Glutamatergic neuron (in vitro differentiated cells): ENCODE data around the gene BZW2. TPM values are rescaled to one million over a fixed set of nuclear protein-coding genes. Genes with fewer than 3 reads are reported as not detected.

ENCODE experiments used
- DNase-seq: peaks from one replicate; pipeline ENCODE4 v3.0.0; 2022
- H3K27ac Mint-ChIP-seq: one replicate; pipeline ENCODE4 v1.8.0; 2020; ENCODE audit warnings: mild to moderate bottlenecking, mixed read lengths, inconsistent platforms; ENCODE audit not compliant: unreplicated experiment
- H3K27me3 Mint-ChIP-seq: one replicate; pipeline ENCODE4 v1.8.0; 2020; ENCODE audit warnings: mild to moderate bottlenecking, moderate library complexity, mixed read lengths, inconsistent platforms; ENCODE audit not compliant: unreplicated experiment
- H3K36me3 Mint-ChIP-seq: one replicate; pipeline ENCODE4 v1.8.0; 2020; ENCODE audit warnings: mild to moderate bottlenecking, mixed read lengths, inconsistent platforms; ENCODE audit not compliant: unreplicated experiment
- H3K4me1 Mint-ChIP-seq: one replicate; pipeline ENCODE4 v1.8.0; 2020; ENCODE audit warnings: mild to moderate bottlenecking, low read depth, mixed read lengths, inconsistent platforms; ENCODE audit not compliant: unreplicated experiment
- H3K4me3 Mint-ChIP-seq: one replicate; pipeline ENCODE4 v1.8.0; 2020; ENCODE audit warnings: mild to moderate bottlenecking, mixed read lengths, inconsistent platforms; ENCODE audit not compliant: unreplicated experiment
- H3K9me3 Mint-ChIP-seq: one replicate; pipeline ENCODE4 v1.8.0; 2020; ENCODE audit warnings: mild to moderate bottlenecking, moderate library complexity, mixed read lengths, inconsistent platforms; ENCODE audit not compliant: unreplicated experiment
- total RNA-seq: library from RNA; stranded (reverse); fragmentation: NEBNext Ultra II Directional; extraction: Animal tissue kit (Norgen Biotek cat#: 25700); gene quantifications from one replicate; pipeline ENCODE4 v1.2.1, GENCODE V29; 2021; ENCODE audit not compliant: unreplicated experiment
- TF ChIP-seq, protein P1 (sequence below): fragments of 200-600 bp; sonication (generic); IDR thresholded peaks from one replicate; pipeline ENCODE4 v1.5.0; 2021; ENCODE audit not compliant: partially characterized antibody, unreplicated experiment

Gene BZW2
- total RNA-seq, 1 donor from 2014 or later: 86.7 TPM

DNA sequence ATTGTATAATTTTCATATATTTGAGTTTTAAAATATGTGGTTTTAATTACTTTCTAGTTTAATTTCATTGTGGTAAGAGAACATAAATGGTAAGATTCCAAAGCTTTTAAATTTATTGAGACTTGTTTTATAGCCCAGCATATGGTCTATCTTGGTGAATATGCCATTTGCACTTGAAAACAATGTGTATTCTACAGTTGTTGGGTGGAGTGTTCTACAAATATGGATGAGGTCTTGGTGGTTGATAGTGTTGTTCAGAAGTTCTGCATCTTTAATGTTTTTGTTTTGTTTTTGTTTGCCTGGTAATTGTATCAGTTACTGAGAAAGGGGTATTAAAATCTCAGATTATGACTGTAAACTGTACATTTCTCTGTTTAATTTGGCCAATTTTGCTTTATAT lies 69.9 kb downstream of the BZW2 start:
- no peaks in the 10 kb centered on the region for H3K9me3 Mint-ChIP-seq
- H3K4me1 Mint-ChIP-seq: peaks cover 5% of the 10 kb centered on the region
- H3K4me3 Mint-ChIP-seq: no peak overlapping the region
- H3K27ac Mint-ChIP-seq: no peak overlapping the region
- no peaks in the 10 kb centered on the region for H3K36me3 Mint-ChIP-seq
- TF ChIP-seq, protein P1, sequence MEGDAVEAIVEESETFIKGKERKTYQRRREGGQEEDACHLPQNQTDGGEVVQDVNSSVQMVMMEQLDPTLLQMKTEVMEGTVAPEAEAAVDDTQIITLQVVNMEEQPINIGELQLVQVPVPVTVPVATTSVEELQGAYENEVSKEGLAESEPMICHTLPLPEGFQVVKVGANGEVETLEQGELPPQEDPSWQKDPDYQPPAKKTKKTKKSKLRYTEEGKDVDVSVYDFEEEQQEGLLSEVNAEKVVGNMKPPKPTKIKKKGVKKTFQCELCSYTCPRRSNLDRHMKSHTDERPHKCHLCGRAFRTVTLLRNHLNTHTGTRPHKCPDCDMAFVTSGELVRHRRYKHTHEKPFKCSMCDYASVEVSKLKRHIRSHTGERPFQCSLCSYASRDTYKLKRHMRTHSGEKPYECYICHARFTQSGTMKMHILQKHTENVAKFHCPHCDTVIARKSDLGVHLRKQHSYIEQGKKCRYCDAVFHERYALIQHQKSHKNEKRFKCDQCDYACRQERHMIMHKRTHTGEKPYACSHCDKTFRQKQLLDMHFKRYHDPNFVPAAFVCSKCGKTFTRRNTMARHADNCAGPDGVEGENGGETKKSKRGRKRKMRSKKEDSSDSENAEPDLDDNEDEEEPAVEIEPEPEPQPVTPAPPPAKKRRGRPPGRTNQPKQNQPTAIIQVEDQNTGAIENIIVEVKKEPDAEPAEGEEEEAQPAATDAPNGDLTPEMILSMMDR: no peak
- no peak for DNase-seq
- H3K27me3 Mint-ChIP-seq: no peaks in the 10 kb centered on the region

DNA sequence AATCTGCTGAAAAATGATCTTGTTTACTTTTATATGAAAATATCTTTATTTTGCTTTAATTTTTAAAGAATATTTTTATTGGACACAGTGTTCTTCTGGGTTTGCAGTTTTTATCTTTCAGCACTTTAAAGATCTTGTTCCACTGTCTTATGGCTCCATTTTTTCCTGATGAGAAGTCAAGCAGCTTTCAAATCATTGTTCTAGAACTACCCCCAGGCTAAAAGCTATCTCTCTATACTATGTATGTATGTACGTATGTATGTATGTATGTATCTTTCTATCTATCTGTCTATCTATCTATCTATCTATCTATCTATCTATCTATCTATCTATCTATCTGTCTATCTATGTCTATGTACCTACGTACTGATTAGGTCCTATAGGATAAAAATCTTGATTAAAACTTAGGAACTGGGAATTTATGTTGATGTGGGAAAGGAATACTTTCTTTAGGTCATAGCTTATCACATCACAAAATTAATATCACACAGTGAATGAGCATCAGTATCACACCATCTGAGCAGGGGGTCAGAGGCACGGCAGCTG lies 72.2 kb downstream of the BZW2 start:
- H3K27me3 Mint-ChIP-seq: no peaks in the 10 kb centered on the region
- DNase-seq: no peak
- H3K27ac Mint-ChIP-seq: no peak overlapping the region
- no peaks in the 10 kb centered on the region for H3K36me3 Mint-ChIP-seq
- H3K4me1 Mint-ChIP-seq: peaks cover 5% of the 10 kb centered on the region
- TF ChIP-seq, protein P1: no peak
- H3K4me3 Mint-ChIP-seq: no peak overlapping the region
- no peaks in the 10 kb centered on the region for H3K9me3 Mint-ChIP-seq

DNA sequence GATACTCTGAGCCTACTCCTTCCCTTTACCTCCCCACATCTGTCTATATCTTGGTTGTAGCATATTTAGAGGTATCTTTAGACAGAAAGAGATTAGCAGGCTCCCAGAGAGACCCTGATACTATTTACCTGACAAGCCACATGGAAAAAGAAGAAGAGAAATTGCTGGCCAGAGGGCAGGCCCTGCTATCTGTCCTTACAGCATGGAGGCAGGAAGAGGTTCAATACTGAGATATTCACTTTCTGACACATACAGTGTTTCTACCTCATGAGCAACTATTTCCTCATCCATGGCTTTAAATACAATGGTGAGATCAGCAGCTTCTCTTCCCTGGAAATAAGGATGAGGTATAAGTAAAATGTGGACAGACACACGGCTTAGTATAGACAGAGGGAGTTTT lies 73.7 kb downstream of the BZW2 start:
- H3K9me3 Mint-ChIP-seq: no peaks in the 10 kb centered on the region
- H3K27me3 Mint-ChIP-seq: no peaks in the 10 kb centered on the region
- DNase-seq: no peak
- no peak overlapping the region for H3K27ac Mint-ChIP-seq
- TF ChIP-seq, protein P1: no peak
- H3K36me3 Mint-ChIP-seq: no peaks in the 10 kb centered on the region
- H3K4me1 Mint-ChIP-seq: peaks cover 5% of the 10 kb centered on the region
- no peak overlapping the region for H3K4me3 Mint-ChIP-seq

DNA sequence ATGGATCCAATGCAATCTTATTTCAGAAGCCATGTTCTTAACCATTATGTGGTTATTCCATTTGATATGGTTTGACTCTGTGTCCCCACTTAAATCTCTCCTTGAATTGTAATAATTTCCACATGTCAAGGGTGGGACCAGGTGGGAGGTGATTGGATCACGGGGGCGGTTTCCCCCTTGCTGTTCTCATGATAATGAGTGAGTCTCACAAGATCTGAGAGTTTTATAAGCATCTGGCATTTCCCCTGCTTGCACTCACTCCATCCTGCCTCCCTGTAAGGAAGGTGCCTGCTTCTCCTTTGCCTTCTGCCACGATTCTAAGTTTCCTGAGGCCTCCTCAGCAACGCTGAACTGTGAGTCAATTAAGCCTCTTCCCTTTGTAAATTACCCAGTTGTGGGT lies 75.6 kb downstream of the BZW2 start:
- no peak for DNase-seq
- Mint-ChIP-seq H3K9me3 (no peaks in the 10 kb centered on the region), H3K27ac (no peak overlapping the region), H3K27me3 (no peaks in the 10 kb centered on the region), H3K36me3 (no peaks in the 10 kb centered on the region), H3K4me1 (peaks cover 5% of the 10 kb centered on the region), H3K4me3 (no peak overlapping the region)
- TF ChIP-seq, protein P1: no peak

DNA sequence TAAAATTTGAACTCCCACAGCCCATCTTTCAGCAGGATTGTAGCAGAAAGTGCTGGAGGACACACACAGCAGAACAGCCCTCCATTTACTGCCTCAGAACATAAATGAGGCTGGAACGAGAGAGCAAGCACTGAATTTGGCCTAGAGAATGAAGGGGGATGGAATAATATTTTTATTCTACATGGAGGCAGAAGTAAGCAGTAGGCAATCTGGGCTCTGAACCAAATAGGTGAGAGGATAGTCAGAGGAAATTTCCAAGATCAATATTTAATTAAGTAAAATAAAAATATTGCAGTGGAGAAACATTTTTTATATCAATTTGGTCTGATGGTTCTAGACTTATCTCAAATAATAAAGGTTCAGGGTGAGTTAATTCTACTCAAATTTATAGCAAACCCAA lies 78.4 kb downstream of the BZW2 start:
- no peak overlapping the region for H3K4me3 Mint-ChIP-seq
- no peaks in the 10 kb centered on the region for H3K27me3 Mint-ChIP-seq
- no peak for DNase-seq
- H3K36me3 Mint-ChIP-seq: no peaks in the 10 kb centered on the region
- H3K4me1 Mint-ChIP-seq: peaks cover 3% of the 10 kb centered on the region
- TF ChIP-seq, protein P1: no peak
- no peaks in the 10 kb centered on the region for H3K9me3 Mint-ChIP-seq
- H3K27ac Mint-ChIP-seq: no peak overlapping the region
